EH (cell line): Measurements from ENCODE around the gene ACTRT2.

Source experiments
- DNase-seq: peaks from one replicate; pipeline ENCODE4 v3.0.0-alpha.2; 2015; ENCODE audit warnings: low read depth

The ACTRT2 gene

DNA sequence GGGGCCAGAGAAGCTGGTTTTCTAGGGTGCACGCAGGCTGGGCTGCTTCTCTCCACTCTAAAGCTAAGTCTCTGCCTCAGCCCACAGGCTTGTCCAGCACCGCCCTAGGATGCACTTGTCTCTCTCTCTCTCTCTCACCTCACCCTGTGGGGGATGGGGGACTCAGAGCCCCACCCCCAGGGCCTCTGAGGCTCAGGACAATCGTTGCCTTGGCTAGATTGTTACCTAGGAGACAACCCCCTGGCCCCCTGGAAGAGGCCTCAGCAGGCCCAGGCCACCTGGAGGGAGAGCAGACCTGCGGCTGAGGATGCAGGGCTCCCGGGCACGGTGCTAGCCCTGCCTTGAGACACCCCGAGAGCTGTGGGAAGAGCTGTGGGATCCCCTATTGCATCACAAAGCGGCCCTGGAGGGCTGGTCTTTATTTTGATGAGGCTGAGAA is at the start of gene ACTRT2:
Gene ACTRT2 (plus strand): TSS at position 235 of the 439 bp plus-strand sequence. CDS start 220 bp downstream, outside the sequence.
- no peak for DNase-seq

DNA sequence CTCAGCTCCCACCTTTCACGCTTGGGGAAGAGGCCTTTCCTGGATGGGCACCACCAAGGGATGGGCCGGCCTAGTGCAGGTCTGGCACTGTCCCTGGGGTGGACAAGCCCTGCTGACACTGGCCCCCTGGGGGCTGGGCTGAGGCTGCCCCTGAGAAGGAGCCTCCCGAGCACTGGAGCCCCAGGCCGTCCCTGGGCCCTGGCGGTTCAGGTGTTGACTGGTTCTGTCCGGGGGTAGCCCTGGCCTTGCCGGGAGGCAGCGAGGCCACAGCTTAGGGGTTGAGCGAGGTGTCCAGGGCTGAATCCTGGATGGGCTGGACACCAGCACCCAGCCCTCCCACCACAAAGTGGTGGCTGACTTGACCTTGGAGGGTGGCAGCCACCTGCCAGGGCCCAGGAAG is 49.7 kb upstream of the ACTRT2 start:
- no peak for DNase-seq

DNA sequence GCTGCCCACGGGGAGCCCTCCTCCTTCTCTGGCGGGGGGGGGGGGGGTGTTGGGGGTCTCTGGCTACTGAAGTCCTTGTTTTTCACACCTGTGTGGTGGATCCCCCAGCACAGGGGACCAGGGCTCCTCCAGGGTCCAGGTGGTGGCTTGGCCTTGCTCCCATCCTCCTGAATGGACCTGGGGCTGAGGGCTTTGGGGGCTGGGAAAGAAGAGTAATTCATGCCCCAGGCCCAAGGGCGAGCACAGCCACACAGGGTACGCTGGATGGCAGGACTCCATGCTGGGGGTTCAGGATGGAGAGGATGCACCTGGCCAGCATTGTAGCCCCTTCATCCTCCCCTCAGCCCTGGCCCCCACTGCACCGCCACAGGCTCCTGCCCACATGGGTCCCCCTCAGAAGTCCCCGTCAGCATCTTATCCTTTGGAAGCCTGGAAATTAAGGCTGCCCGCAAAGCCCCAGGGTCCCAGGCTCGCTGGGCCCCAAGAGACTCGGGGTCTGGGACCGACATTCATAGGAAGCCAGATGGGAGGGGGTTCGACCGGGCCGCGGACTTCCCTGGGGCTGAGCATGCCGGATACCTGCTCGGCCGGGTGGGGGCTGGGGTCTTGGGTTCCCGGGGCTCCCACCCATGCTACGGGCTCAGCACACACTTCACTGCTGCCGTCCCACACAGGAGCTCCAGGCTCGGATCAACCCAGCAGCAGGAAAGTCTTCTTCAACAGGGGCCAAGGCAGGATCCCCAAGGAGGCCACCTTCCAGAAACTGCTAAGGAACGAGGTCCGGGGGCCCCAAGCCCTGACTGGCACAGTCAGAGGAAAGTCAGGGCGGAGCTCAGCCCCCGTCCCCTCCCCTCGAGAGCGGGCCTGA is 49.0 kb upstream of the ACTRT2 start:
- no peak for DNase-seq

DNA sequence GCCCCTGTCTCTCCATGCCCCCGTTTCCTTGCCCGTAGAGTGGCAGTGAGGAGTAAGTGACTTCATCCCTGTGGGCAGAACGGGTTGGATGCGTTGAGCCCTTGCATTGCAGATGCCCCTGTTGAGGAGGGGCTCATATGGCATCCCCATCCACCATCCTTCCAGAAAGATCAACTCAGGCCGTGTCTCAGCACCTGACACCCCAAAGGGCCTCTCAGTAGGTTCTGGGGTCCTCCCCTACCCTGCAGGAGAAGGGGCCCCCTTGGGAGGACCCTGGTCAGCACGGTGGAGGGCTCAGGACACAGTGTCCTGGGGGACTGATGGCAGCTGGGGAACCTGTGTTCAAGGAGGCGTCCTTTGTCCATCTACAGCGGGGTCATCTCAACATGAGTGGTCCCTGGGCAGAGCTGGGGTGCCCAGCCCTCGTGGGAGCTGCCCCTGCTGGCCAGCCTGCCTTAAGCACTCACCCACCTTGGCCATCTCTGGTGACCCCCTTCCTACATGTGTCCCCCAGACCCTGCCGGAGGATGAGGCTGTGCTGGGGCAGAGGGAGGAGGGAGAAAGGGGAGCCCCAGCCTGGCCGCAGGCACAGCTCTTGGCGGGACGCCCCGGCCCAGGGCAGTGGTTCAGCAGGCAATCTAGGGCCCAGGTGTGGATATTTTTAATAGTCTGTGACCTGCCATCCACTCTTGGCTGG is 48.2 kb upstream of the ACTRT2 start:
- no peak for DNase-seq

GRCh38 chr1:2973601-2974593 is 47.4 kb upstream of the ACTRT2 start:
- no peak for DNase-seq

- no peak for DNase-seq
Observed at GRCh38 chr1:2974701-2975301, 46.5 kb upstream of the ACTRT2 start.

DNA sequence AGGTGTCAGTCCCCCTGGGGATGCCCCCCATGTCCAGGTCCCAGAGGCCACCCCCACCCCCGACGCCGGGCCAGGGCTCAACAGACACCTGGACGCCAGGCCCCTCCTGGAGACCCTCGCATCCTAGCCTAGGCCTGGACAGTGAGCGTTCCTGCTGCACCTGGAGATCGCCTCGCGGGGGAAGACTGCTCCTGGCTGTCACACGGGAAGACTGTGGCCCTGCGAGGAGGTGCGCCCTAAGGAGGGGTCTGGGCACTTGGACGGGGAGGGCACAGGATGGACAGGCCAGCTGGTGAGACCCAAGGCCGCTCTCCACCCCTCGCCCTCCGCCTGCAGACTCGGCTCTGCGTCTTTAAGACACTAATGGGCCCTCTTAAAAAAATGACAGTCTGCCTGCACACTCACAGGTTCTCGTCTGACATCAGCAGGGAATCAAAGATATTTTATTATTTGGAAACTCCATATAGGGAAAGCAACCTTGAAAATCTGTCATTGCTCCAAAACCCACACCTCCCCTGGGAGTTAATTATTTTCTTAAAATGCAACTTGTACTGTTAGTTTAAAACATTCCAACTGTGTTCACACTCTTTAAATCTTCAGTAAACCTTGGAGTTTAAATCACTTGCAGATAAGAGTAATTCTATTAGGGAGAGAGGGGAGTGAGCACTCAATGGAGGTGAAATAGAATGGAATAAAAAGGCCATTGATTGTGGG is 45.6 kb upstream of the ACTRT2 start:
- no peak for DNase-seq

DNA sequence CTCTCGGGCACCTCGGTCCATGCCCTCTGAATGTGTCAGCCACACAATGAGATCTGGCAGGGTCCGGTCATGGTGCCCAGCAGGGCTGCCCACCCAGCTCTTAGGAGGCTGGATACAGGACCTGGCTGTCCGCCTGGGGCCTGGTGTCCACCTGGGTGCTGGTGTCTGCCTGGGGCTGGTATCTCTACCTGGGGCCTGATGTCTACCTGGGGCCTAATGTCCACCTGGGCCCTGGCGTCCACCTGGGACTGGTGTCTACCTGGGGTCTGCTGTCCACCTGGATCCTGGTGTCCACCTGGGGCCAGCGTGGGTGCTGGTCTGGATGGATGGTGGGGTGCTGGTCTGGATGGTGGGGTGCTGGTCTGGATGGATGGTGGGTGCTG is 45.1 kb upstream of the ACTRT2 start:
- no peak for DNase-seq

- DNase-seq = no peak
Observed at GRCh38 chr1:2977886-2978611, 43.2 kb upstream of the ACTRT2 start.

GRCh38 chr1:2978691-2979190 is 42.5 kb upstream of the ACTRT2 start:
- DNase-seq = no peak

GRCh38 chr1:2979191-2980072 is 41.8 kb upstream of the ACTRT2 start:
- no peak for DNase-seq

- no peak for DNase-seq
Observed at GRCh38 chr1:2980073-2980791, 41.0 kb upstream of the ACTRT2 start.

DNA sequence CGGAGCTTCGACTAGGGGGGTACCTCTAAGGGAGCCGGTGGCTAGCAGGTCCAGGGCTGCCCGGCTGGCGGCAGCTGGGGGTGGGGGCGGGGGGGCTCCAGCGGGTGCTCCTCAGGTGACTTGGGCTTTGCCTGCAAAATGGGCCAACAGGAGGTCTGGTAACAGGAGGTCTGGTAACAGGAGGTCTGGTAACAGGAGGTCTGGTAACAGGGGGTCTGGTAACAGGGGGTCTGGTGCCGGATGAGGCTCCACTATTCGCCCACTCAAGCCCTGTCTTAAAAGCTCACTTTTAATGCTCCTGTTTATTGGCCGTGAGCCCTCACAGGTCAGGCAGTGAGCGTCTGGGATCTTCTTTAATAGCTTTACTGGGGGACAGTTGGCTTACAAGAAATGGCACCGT is 40.4 kb upstream of the ACTRT2 start:
- no peak for DNase-seq

- no peak for DNase-seq
Observed at GRCh38 chr1:2981388-2981787, 39.9 kb upstream of the ACTRT2 start.

DNA sequence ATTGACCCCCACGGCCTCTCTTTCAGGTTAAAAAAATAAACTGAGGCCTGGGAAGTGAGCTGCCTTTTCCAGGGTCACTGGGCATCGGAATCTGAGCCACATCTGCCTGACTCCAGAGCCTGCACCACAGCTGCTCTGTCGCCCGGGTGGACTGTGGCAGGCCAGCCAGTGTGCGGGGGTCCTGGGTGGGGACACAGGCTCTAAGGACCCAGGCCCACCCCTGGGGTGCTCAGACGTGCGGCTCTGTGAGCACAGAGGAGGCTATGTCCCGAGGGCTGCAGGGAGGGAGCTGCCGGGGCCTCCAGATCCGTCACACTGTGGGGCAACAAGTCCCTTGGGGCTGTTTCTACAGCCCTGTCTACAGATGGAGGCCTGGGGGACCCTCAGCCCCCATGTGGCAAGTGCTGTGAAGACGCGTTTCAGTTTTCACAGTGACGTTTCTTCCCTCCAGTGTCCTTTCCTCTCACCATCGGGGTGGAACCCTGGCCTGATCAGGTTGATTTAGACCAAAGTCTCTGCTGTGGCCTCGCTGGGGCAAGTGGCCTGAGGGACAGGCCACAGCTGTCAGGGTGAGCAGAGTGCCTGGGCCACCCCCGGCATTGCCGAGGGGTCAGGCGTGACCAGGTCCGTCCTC is 39.2 kb upstream of the ACTRT2 start:
- no peak for DNase-seq

GRCh38 chr1:2982615-2983318 is 38.5 kb upstream of the ACTRT2 start:
- no peak for DNase-seq

- no peak for DNase-seq
Observed at GRCh38 chr1:2983319-2983705, 38.0 kb upstream of the ACTRT2 start.
